ENCODE measurements around the gene MLX.

- TF ChIP-seq, protein P1, sequence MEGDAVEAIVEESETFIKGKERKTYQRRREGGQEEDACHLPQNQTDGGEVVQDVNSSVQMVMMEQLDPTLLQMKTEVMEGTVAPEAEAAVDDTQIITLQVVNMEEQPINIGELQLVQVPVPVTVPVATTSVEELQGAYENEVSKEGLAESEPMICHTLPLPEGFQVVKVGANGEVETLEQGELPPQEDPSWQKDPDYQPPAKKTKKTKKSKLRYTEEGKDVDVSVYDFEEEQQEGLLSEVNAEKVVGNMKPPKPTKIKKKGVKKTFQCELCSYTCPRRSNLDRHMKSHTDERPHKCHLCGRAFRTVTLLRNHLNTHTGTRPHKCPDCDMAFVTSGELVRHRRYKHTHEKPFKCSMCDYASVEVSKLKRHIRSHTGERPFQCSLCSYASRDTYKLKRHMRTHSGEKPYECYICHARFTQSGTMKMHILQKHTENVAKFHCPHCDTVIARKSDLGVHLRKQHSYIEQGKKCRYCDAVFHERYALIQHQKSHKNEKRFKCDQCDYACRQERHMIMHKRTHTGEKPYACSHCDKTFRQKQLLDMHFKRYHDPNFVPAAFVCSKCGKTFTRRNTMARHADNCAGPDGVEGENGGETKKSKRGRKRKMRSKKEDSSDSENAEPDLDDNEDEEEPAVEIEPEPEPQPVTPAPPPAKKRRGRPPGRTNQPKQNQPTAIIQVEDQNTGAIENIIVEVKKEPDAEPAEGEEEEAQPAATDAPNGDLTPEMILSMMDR (IDR thresholded peaks at IDR 0.05; ENCODE audit: insufficient read depth, low read length, poor library complexity, severe bottlenecking), result no peak
- no peak for TF ChIP-seq EZH2phosphoT487 (conservative IDR thresholded peaks at IDR 0.05; ENCODE audit: low read length)
Measured at GRCh38 chr17:42553866-42554249, 13.0 kb upstream of the MLX start.

All from SU-DHL-6 (cell line).